ENCODE data around the gene VMAC. TPM values are rescaled to one million over a fixed set of nuclear protein-coding genes. Genes with fewer than 3 reads are reported as not detected.

VMAC gene
- total RNA-seq, 2 donors from 2014 or later: 5.9 TPM

- Histone ChIP-seq H3K4me1 (ENCODE audit: control insufficient read depth, insufficient read depth, low read length) (no peaks in the 10 kb centered on the region), H3K4me3 (ENCODE audit: low read length) (no peak overlapping the region), H3K9ac (ENCODE audit: extremely low read depth, low read length, poor library complexity, severe bottlenecking) (no peak overlapping the region), H3K27ac (ENCODE audit: low read depth, low read length) (no peak overlapping the region), H3K36me3 (ENCODE audit: control insufficient read depth, insufficient read depth, low read length) (peaks cover 18% of the 10 kb centered on the region), H3K9me3 (ENCODE audit: control insufficient read depth, low read length) (no peaks in the 10 kb centered on the region), H3K27me3 (ENCODE audit: control insufficient read depth, insufficient read depth, low read length, poor library complexity, severe bottlenecking) (no peaks in the 10 kb centered on the region)
- no peak for TF ChIP-seq CTCF (conservative IDR thresholded peaks at IDR 0.05)
- peaks cover 16% of the 10 kb centered on the region for H3K36me3 Mint-ChIP-seq (ENCODE audit: low read depth)
- H3K27me3 Mint-ChIP-seq (ENCODE audit: insufficient read depth): no peaks in the 10 kb centered on the region
- H3K4me1 Mint-ChIP-seq: no peaks in the 10 kb centered on the region
- H3K27ac Mint-ChIP-seq: no peak overlapping the region
- DNase-seq: no peak
- no peaks in the 10 kb centered on the region for H3K9me3 Mint-ChIP-seq
- H3K4me3 Mint-ChIP-seq: no peak overlapping the region
- WGBS, 2 experiments (ENCODE audit: insufficient coverage in 1 of 2, insufficient read length in 1 of 2): 93 to 95% methylated on average over 11 to 22 of the region's 22 CpGs
Observed at GRCh38 chr19:5914358-5914774, 9.7 kb downstream of the VMAC start.

DNA sequence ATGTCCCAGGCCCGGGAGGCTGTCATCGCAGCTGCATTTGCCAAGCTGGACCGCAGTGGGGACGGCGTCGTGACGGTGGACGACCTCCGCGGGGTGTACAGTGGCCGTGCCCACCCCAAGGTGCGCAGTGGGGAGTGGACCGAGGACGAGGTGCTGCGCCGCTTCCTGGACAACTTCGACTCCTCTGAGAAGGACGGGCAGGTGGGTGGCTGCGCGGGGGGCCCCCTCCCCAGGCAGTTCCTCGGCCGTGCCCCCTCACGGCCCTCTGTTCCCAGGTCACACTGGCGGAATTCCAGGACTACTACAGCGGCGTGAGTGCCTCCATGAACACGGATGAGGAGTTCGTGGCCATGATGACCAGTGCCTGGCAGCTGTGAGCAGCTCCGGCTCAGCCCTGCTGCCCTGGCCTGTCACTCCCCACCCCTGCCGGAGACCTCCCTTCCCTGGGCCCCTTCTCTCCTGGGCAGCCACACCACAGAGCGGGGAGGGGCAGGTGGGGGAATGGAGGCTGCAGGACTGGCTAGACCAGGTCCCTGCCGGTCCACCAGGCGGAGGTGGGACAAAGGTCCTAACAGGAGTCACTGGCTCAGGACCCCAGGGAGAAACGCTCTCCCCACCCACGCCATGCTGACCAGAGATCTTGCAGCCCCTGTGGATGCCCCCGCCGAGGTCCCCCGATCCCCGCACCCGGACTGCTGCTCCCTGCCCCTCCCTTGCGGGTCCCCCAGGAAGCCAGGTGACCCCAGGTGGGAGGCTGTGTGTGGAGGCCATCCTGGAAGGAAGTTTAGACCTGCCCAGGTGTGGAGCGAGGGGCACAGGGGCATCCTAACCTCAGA lies 10.5 kb downstream of the VMAC start:
- no peaks in the 10 kb centered on the region for H3K4me1 ChIP-seq (ENCODE audit: control insufficient read depth, insufficient read depth, low read length)
- no peak for DNase-seq
- H3K9me3 Mint-ChIP-seq: no peaks in the 10 kb centered on the region
- H3K4me3 Mint-ChIP-seq: no peak overlapping the region
- peaks cover 25% of the 10 kb centered on the region for H3K36me3 ChIP-seq (ENCODE audit: control insufficient read depth, insufficient read depth, low read length)
- peaks cover 22% of the 10 kb centered on the region for H3K36me3 Mint-ChIP-seq (ENCODE audit: low read depth)
- no peaks in the 10 kb centered on the region for H3K4me1 Mint-ChIP-seq
- H3K9ac ChIP-seq (ENCODE audit: extremely low read depth, low read length, poor library complexity, severe bottlenecking): no peak overlapping the region
- no peak overlapping the region for H3K27ac ChIP-seq (ENCODE audit: low read depth, low read length)
- H3K4me3 ChIP-seq (ENCODE audit: low read length): no peak overlapping the region
- no peak overlapping the region for H3K27ac Mint-ChIP-seq
- no peaks in the 10 kb centered on the region for H3K9me3 ChIP-seq (ENCODE audit: control insufficient read depth, low read length)
- no peaks in the 10 kb centered on the region for H3K27me3 ChIP-seq (ENCODE audit: control insufficient read depth, insufficient read depth, low read length, poor library complexity, severe bottlenecking)
- H3K27me3 Mint-ChIP-seq (ENCODE audit: insufficient read depth): no peaks in the 10 kb centered on the region
- TF ChIP-seq CTCF (conservative IDR thresholded peaks at IDR 0.05): no peak
- WGBS, 2 experiments (ENCODE audit: insufficient coverage in 1 of 2, insufficient read length in 1 of 2): 95% methylated on average over 23 to 40 of the region's 42 CpGs

DNA sequence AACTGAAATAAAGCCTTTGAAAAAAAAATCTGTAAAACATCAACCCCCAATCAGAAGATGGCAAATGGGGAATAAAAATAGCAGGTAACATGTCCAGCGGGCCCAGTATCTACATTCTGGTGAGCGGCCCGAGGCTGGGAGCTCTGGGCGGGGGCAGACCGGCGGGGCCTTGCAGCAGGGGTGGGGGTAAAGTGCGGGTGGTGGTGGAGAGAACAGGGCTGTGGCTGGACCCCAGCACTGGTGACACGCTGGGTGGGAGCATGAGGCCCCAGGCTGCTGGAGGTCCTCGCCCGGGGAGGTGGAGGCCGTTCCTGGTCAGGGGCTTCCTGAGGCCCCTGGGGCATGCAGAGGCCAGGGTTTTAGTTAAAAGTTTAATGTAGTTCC lies 11.1 kb downstream of the VMAC start:
- Histone ChIP-seq H3K27ac (ENCODE audit: low read depth, low read length) (no peak overlapping the region), H3K9me3 (ENCODE audit: control insufficient read depth, low read length) (no peaks in the 10 kb centered on the region), H3K4me3 (ENCODE audit: low read length) (no peak overlapping the region), H3K4me1 (ENCODE audit: control insufficient read depth, insufficient read depth, low read length) (no peaks in the 10 kb centered on the region), H3K9ac (ENCODE audit: extremely low read depth, low read length, poor library complexity, severe bottlenecking) (no peak overlapping the region), H3K36me3 (ENCODE audit: control insufficient read depth, insufficient read depth, low read length) (peaks cover 25% of the 10 kb centered on the region), H3K27me3 (ENCODE audit: control insufficient read depth, insufficient read depth, low read length, poor library complexity, severe bottlenecking) (no peaks in the 10 kb centered on the region)
- no peaks in the 10 kb centered on the region for H3K27me3 Mint-ChIP-seq (ENCODE audit: insufficient read depth)
- 97 to 100% methylated on average over 3 to 10 of the region's 11 CpGs for WGBS, 2 experiments (ENCODE audit: insufficient coverage in 1 of 2, insufficient read length in 1 of 2)
- no peak overlapping the region for H3K4me3 Mint-ChIP-seq
- H3K36me3 Mint-ChIP-seq (ENCODE audit: low read depth): peaks cover 24% of the 10 kb centered on the region
- no peak for TF ChIP-seq CTCF (conservative IDR thresholded peaks at IDR 0.05)
- no peak overlapping the region for H3K27ac Mint-ChIP-seq
- no peak for DNase-seq
- H3K4me1 Mint-ChIP-seq: no peaks in the 10 kb centered on the region
- no peaks in the 10 kb centered on the region for H3K9me3 Mint-ChIP-seq
